ENCODE data around the gene STPG4. TPM values are rescaled to one million over a fixed set of nuclear protein-coding genes. Genes with fewer than 3 reads are reported as not detected.

Gene STPG4
- total RNA-seq, 1 experiment from 2014 or later: not detected

GRCh38 chr2:47160211-47160610 is 5.1 kb upstream of the STPG4 start:
- TF ChIP-seq, protein P1, sequence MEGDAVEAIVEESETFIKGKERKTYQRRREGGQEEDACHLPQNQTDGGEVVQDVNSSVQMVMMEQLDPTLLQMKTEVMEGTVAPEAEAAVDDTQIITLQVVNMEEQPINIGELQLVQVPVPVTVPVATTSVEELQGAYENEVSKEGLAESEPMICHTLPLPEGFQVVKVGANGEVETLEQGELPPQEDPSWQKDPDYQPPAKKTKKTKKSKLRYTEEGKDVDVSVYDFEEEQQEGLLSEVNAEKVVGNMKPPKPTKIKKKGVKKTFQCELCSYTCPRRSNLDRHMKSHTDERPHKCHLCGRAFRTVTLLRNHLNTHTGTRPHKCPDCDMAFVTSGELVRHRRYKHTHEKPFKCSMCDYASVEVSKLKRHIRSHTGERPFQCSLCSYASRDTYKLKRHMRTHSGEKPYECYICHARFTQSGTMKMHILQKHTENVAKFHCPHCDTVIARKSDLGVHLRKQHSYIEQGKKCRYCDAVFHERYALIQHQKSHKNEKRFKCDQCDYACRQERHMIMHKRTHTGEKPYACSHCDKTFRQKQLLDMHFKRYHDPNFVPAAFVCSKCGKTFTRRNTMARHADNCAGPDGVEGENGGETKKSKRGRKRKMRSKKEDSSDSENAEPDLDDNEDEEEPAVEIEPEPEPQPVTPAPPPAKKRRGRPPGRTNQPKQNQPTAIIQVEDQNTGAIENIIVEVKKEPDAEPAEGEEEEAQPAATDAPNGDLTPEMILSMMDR (IDR thresholded peaks at IDR 0.05; ENCODE audit: unreplicated experiment): no peak
- BruUV-seq (replicated peaks): TSS peak; percentile 86
- DNase-seq (ENCODE audit: unreplicated experiment): no peak
- H3K27me3 Mint-ChIP-seq (ENCODE audit: insufficient read depth, unreplicated experiment): no peaks in the 10 kb centered on the region
- peaks cover 12% of the 10 kb centered on the region for H3K4me1 Mint-ChIP-seq (ENCODE audit: insufficient read depth, unreplicated experiment)
- no peak overlapping the region for H3K4me3 Mint-ChIP-seq (ENCODE audit: unreplicated experiment)
- CTCF ChIA-PET: no interaction called here
- no peaks in the 10 kb centered on the region for H3K9me3 Mint-ChIP-seq (ENCODE audit: unreplicated experiment)
- peaks cover 79% of the 10 kb centered on the region for H3K36me3 Mint-ChIP-seq (ENCODE audit: insufficient read depth, unreplicated experiment)
- H3K27ac Mint-ChIP-seq (ENCODE audit: low read depth, unreplicated experiment): peak overlapping the region; percentile 61
- POLR2A ChIA-PET: no interaction called here
- intact Hi-C loops (cut with micrococcal nuclease): no loop called here

- ChIA-PET POLR2A (interaction anchor here (0.7 to 1.1 kb wide), 2 partner anchors 13 to 27 kb away, joined by 3 to 5 read pairs; no protein-coding TSS in a partner anchor), CTCF (no interaction called here)
- Mint-ChIP-seq H3K27ac (ENCODE audit: low read depth, unreplicated experiment) (peak overlapping the region; percentile 61), H3K36me3 (ENCODE audit: insufficient read depth, unreplicated experiment) (peaks cover 77% of the 10 kb centered on the region), H3K4me3 (ENCODE audit: unreplicated experiment) (no peak overlapping the region), H3K27me3 (ENCODE audit: insufficient read depth, unreplicated experiment) (no peaks in the 10 kb centered on the region), H3K9me3 (ENCODE audit: unreplicated experiment) (no peaks in the 10 kb centered on the region), H3K4me1 (ENCODE audit: insufficient read depth, unreplicated experiment) (peaks cover 10% of the 10 kb centered on the region)
- intact Hi-C loops (cut with micrococcal nuclease): no loop called here
- DNase-seq (ENCODE audit: unreplicated experiment): no peak
- TF ChIP-seq, protein P1 (IDR thresholded peaks at IDR 0.05; ENCODE audit: unreplicated experiment): no peak
- no TSS peak for BruUV-seq (replicated peaks)
These were observed 4.5 kb upstream of the STPG4 start for GRCh38 chr2:47159627-47160026.

- TF ChIP-seq, protein P1 (IDR thresholded peaks at IDR 0.05; ENCODE audit: unreplicated experiment): no peak
- H3K4me1 Mint-ChIP-seq (ENCODE audit: insufficient read depth, unreplicated experiment): peaks cover 11% of the 10 kb centered on the region
- POLR2A ChIA-PET: interaction anchor here (1.1 kb wide), 1 partner anchor 14 kb away, joined by 5 read pairs; no protein-coding TSS in a partner anchor
- DNase-seq (ENCODE audit: unreplicated experiment): no peak
- H3K9me3 Mint-ChIP-seq (ENCODE audit: unreplicated experiment): no peaks in the 10 kb centered on the region
- peaks cover 75% of the 10 kb centered on the region for H3K36me3 Mint-ChIP-seq (ENCODE audit: insufficient read depth, unreplicated experiment)
- intact Hi-C loops (cut with micrococcal nuclease): no loop called here
- no TSS peak for BruUV-seq (replicated peaks)
- no peaks in the 10 kb centered on the region for H3K27me3 Mint-ChIP-seq (ENCODE audit: insufficient read depth, unreplicated experiment)
- no peak overlapping the region for H3K4me3 Mint-ChIP-seq (ENCODE audit: unreplicated experiment)
- CTCF ChIA-PET: interaction anchor here (0.8 kb wide), 1 partner anchor 169 kb away, joined by 3 read pairs; no protein-coding TSS in a partner anchor
- no peak overlapping the region for H3K27ac Mint-ChIP-seq (ENCODE audit: low read depth, unreplicated experiment)
These were observed 3.5 kb upstream of the STPG4 start for GRCh38 chr2:47158576-47158975.

GRCh38 chr2:47152803-47153202 is 2.3 kb downstream of the STPG4 start:
- DNase-seq (ENCODE audit: unreplicated experiment): no peak
- ChIA-PET POLR2A (interaction anchor here (0.5 kb wide), 1 partner anchor 12 kb away, joined by 4 read pairs; no protein-coding TSS in a partner anchor), CTCF (interaction anchor here (1.2 kb wide), 1 partner anchor 156 kb away, joined by 3 read pairs; no protein-coding TSS in a partner anchor)
- H3K4me3 Mint-ChIP-seq (ENCODE audit: unreplicated experiment): no peak overlapping the region
- peaks cover 66% of the 10 kb centered on the region for H3K36me3 Mint-ChIP-seq (ENCODE audit: insufficient read depth, unreplicated experiment)
- no peak overlapping the region for H3K27ac Mint-ChIP-seq (ENCODE audit: low read depth, unreplicated experiment)
- no peaks in the 10 kb centered on the region for H3K9me3 Mint-ChIP-seq (ENCODE audit: unreplicated experiment)
- peaks cover 5% of the 10 kb centered on the region for H3K4me1 Mint-ChIP-seq (ENCODE audit: insufficient read depth, unreplicated experiment)
- BruUV-seq (replicated peaks): no TSS peak
- intact Hi-C loops (cut with micrococcal nuclease): no loop called here
- H3K27me3 Mint-ChIP-seq (ENCODE audit: insufficient read depth, unreplicated experiment): no peaks in the 10 kb centered on the region
- TF ChIP-seq, protein P1 (IDR thresholded peaks at IDR 0.05; ENCODE audit: unreplicated experiment): no peak

All from MCF 10A (cell line).